ENCODE data around the gene PRELID2.
A peak's percentile ranks its signal among the peaks of the same experiment; 100 is the strongest.

Gene PRELID2

GRCh38 chr5:145863003-145863402 is 27.9 kb upstream of the PRELID2 start:
- no peak overlapping the region for H3K4me3 ChIP-seq (replicated peaks; ENCODE audit: low read depth, low read length)
- DNase-seq (ENCODE audit: low read depth), result no peak
- no peak for TF ChIP-seq CTCF (IDR thresholded peaks at IDR 0.05; ENCODE audit: low read length, missing control alignments)

GRCh38 chr5:145859897-145860296 is 24.8 kb upstream of the PRELID2 start:
- no peak for DNase-seq (ENCODE audit: low read depth)
- TF ChIP-seq CTCF (IDR thresholded peaks at IDR 0.05; ENCODE audit: low read length, missing control alignments), result peak; percentile 18
- no peak overlapping the region for H3K4me3 ChIP-seq (replicated peaks; ENCODE audit: low read depth, low read length)

DNA sequence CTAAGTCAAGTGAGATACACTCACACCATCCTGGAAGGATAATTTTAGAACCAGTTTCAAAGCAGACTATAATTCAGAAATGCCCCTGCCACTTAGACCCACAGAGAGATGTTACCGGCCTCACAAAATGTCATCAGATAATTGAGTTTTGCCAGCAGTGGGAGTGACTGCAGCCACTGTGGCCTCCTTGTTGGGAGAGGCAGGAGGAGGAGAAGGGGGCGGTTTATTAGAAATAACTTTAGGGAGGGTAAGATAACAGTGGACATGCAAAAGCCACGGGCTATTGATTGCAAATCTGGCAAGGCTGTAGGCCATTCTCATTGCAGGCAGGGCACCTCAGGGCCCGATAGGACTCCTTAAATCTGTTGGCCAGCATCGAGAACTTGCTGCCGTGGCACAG is 24.3 kb upstream of the PRELID2 start:
- TF ChIP-seq CTCF (IDR thresholded peaks at IDR 0.05; ENCODE audit: low read length, missing control alignments), result no peak
- no peak overlapping the region for H3K4me3 ChIP-seq (replicated peaks; ENCODE audit: low read depth, low read length)
- DNase-seq (ENCODE audit: low read depth), result no peak

- no peak overlapping the region for H3K4me3 ChIP-seq (replicated peaks; ENCODE audit: low read depth, low read length)
- peak; percentile 41 for DNase-seq (ENCODE audit: low read depth)
- no peak for TF ChIP-seq CTCF (IDR thresholded peaks at IDR 0.05; ENCODE audit: low read length, missing control alignments)
These were observed 23.8 kb upstream of the PRELID2 start for GRCh38 chr5:145858959-145859358.

GRCh38 chr5:145856285-145856818 is 21.2 kb upstream of the PRELID2 start:
- DNase-seq (ENCODE audit: low read depth), result peak; percentile 68
- no peak overlapping the region for H3K4me3 ChIP-seq (replicated peaks; ENCODE audit: low read depth, low read length)
- no peak for TF ChIP-seq CTCF (IDR thresholded peaks at IDR 0.05; ENCODE audit: low read length, missing control alignments)

DNA sequence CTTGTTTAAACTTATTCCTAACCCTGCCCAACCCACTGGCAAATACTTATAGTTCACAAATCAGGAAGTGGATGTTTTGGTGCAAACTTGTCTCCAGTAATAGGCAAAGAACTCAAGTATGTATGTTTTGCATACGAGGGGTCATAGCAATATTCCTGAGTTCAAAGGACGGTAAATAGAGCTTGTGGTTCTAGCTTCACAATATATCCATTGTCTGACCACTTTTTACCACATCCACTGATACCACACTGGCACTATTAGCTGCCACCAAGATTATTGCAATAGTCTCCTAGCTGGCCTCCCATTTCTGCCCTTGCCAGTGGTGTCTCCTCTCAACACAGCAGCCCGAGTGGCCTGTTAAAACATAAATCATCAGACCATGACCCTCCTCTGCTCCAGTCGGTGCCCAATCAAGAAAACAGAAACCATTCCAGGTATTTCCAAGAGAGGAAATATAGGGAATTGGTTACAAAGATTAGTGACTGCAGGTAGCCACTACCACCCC is 20.7 kb upstream of the PRELID2 start:
- no peak overlapping the region for H3K4me3 ChIP-seq (replicated peaks; ENCODE audit: low read depth, low read length)
- no peak for TF ChIP-seq CTCF (IDR thresholded peaks at IDR 0.05; ENCODE audit: low read length, missing control alignments)
- DNase-seq (ENCODE audit: low read depth), result no peak

- H3K4me3 ChIP-seq (replicated peaks; ENCODE audit: low read depth, low read length), result no peak overlapping the region
- DNase-seq (ENCODE audit: low read depth), result peak; percentile 76
- no peak for TF ChIP-seq CTCF (IDR thresholded peaks at IDR 0.05; ENCODE audit: low read length, missing control alignments)
These were observed 19.6 kb upstream of the PRELID2 start for GRCh38 chr5:145854651-145855258.
